AG10803 (cell line): ENCODE measurements around the gene MBNL2.

ENCODE experiments used
- DNase-seq: peaks from one replicate; pipeline ENCODE4 v3.0.0; 2010; ENCODE audit warnings: low read depth
- H3K4me3 ChIP-seq: 2 replicates; pipeline ENCODE4 v1.5.1; 2011; ENCODE audit warnings: mild to moderate bottlenecking, low read length, control low read depth
- TF ChIP-seq, protein P1 (sequence below): conservative IDR thresholded peaks from 2 replicates; pipeline ENCODE4 v1.5.1; 2011; ENCODE audit warnings: mild to moderate bottlenecking, low read length, control low read depth, inconsistent platforms

The MBNL2 gene

DNA sequence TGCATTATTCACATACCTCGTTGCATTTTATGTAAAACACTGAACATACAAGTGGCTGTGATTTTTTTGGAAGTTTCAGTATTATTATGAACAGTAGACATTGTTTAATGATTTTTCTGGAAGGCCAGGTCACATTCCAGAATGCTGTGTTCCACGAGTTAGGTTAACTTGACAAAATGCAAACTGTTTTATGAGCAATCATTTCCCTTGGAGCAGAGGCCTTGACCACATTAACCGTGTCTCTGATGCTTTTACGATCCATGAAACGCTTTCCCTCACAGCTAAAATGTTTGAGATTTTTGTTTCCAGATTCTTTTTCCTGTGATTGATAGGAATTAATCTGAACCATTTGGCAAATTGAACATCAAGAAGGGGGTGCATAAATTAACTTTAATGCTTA is 57.8 kb downstream of the MBNL2 start:
- TF ChIP-seq, protein P1, sequence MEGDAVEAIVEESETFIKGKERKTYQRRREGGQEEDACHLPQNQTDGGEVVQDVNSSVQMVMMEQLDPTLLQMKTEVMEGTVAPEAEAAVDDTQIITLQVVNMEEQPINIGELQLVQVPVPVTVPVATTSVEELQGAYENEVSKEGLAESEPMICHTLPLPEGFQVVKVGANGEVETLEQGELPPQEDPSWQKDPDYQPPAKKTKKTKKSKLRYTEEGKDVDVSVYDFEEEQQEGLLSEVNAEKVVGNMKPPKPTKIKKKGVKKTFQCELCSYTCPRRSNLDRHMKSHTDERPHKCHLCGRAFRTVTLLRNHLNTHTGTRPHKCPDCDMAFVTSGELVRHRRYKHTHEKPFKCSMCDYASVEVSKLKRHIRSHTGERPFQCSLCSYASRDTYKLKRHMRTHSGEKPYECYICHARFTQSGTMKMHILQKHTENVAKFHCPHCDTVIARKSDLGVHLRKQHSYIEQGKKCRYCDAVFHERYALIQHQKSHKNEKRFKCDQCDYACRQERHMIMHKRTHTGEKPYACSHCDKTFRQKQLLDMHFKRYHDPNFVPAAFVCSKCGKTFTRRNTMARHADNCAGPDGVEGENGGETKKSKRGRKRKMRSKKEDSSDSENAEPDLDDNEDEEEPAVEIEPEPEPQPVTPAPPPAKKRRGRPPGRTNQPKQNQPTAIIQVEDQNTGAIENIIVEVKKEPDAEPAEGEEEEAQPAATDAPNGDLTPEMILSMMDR = no peak
- no peak overlapping the region for H3K4me3 ChIP-seq
- DNase-seq = peak; percentile 88

DNA sequence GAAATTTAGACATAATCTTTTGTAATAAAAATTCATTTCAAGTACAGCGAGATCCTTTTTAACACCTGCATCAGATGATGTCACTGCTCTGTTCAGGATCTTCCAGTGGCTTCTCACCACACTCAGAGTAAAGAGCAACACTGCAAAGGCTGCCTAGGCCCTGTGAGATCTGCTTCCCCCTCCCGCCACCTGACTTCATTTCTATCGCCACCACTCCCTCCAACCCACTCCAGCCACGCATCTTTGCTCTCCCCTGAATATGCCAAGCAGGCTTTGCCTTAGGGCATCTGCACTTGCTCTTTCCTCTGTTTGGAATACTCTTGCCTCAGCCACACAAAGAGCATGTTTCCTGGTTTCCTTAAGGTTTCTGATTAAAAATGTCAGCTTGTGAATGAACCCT is 58.3 kb downstream of the MBNL2 start:
- TF ChIP-seq, protein P1 = no peak
- DNase-seq = peak; percentile 35
- no peak overlapping the region for H3K4me3 ChIP-seq

- TF ChIP-seq, protein P1 = no peak
These were observed 58.9 kb downstream of the MBNL2 start for GRCh38 chr13:97281028-97281427.

GRCh38 chr13:97282705-97283104 is 60.6 kb downstream of the MBNL2 start:
- TF ChIP-seq, protein P1 = no peak
- no peak overlapping the region for H3K4me3 ChIP-seq
- DNase-seq = no peak

More at GRCh38 chr13:97281028-97281427, 58.9 kb downstream of the MBNL2 start:
- DNase-seq = no peak
- H3K4me3 ChIP-seq = no peak overlapping the region

- no peak for DNase-seq
- H3K4me3 ChIP-seq = no peak overlapping the region
- TF ChIP-seq, protein P1 = no peak
These were observed 61.8 kb downstream of the MBNL2 start for GRCh38 chr13:97283888-97284287.

DNA sequence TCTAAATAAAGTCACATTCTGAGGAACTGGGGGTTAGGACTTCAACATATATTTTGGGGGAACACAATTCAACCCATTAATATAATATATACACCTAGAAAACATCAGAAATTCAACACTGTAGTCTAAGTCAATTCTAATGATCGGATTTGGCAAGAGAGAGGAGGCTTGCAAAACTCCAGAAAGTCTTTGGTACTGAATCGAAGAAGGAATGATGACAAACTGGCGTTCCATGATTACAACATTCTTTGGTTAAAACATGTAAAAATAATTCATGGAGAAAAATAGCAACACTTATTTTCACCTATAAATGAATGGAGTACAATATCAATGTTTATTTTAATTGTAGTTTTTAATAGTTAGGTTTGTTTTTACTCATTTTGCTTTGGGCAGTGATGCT is 62.4 kb downstream of the MBNL2 start:
- H3K4me3 ChIP-seq = no peak overlapping the region
- peak; percentile 77 for DNase-seq
- TF ChIP-seq, protein P1 = no peak

DNA sequence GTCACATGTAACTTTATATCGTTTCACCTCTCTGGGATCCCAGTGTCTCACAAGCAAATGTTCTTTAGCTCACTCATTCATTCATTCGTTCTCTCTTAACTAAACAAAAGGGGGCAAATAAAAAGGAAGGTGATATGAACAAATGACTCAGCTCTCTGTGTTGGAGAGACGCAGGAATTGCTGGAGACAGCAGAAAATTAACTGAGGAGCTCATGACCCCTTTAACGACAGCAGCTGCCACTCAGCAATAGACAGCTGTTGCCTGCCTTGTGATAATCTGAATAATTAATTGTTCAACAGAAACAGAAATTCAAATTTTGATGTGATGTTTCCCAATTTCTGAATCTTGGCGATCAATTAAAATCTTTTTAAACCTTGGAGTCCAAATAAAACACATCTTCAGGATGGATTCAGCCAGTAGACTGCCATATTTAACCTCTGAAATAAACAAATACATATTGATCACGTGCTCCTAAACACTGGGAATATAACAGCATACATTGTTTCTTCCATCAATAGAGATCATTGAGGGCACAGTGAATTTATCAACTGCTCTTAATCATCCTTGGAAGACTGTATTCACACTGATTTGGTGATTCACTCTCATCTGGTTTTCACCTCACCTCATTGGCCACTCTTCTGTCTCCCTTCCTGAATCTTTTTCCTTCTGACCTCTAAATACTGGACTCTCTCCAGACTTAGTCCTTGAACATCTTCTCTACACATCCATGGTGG is 63.3 kb downstream of the MBNL2 start:
- TF ChIP-seq, protein P1 = no peak
- H3K4me3 ChIP-seq = no peak overlapping the region
- DNase-seq = no peak
